K562 (cell line): Measurements from ENCODE around the gene TMPRSS11A. TPM values are rescaled to one million over a fixed set of nuclear protein-coding genes. Genes with fewer than 3 reads are reported as not detected.

Experiments used
- MEIS2 ChIP-seq: fragments of 450-650 bp; IDR thresholded peaks from 2 replicates; pipeline ENCODE4 v1.6.1; 2014; ENCODE audit warnings: mild to moderate bottlenecking; ENCODE audit not compliant: partially characterized antibody
- NR2F6 ChIP-seq: fragments of 450-650 bp; formaldehyde crosslinking; IDR thresholded peaks from 2 replicates; pipeline ENCODE4 v1.4.0; 2020; ENCODE audit warnings: mild to moderate bottlenecking
- POLR3G ChIP-seq: IDR thresholded peaks from 2 replicates; pipeline ENCODE4 v1.6.1; 2011; ENCODE audit not compliant: insufficient read length, insufficient replicate concordance; ENCODE audit errors: extremely low read depth
- REST ChIP-seq, 2 experiments: fragments of 450-650 bp; formaldehyde crosslinking in 1 of 2; IDR thresholded peaks; 2 replicates each; pipeline versions ENCODE4 v1.4.0 to v1.6.1; 2014 to 2020; ENCODE audit warnings: mild to moderate bottlenecking in 2 of 2, borderline replicate concordance in 1 of 2, low read depth in 1 of 2
- XRCC5 ChIP-seq: fragments of 200-400 bp; formaldehyde crosslinking; IDR thresholded peaks from 2 replicates; pipeline ENCODE4 v1.6.1; 2017; ENCODE audit warnings: low read depth, mild to moderate bottlenecking, low read length
- ZBTB2 ChIP-seq: fragments of 450-650 bp; IDR thresholded peaks from 2 replicates; pipeline ENCODE4 v1.6.1; 2016; ENCODE audit warnings: antibody characterized with exemption
- ZBTB8A ChIP-seq: fragments of 450-650 bp; IDR thresholded peaks from 2 replicates; pipeline ENCODE4 v1.6.1; 2018; ENCODE audit warnings: mild to moderate bottlenecking, moderate library complexity; ENCODE audit not compliant: partially characterized antibody
- ZFP30 ChIP-seq: fragments of 250-450 bp; sonication (Bioruptor Pico); IDR thresholded peaks from 2 replicates; pipeline ENCODE4 v1.8.0; 2022; ENCODE audit warnings: moderate library complexity, mild to moderate bottlenecking, inconsistent platforms, borderline replicate concordance
- ZNF57 ChIP-seq: fragments of 450-650 bp; formaldehyde crosslinking; IDR thresholded peaks from 2 replicates; pipeline ENCODE4 v1.4.0; 2020; ENCODE audit warnings: mild to moderate bottlenecking, moderate library complexity
- ZSCAN29 ChIP-seq: fragments of 450-650 bp; IDR thresholded peaks from 2 replicates; pipeline ENCODE4 v1.6.1; 2017
- polyA plus RNA-seq, 8 experiments: library from polyadenylated mRNA; depleted of rRNA in 4 of 8; stranded (reverse) in 5 of 8; unstranded in 3 of 8; fragments of >200 nt; fragmentation: Nextera tagmentation in 2 of 8; fragmentation: Illumina TruSeq in 1 of 8; extraction: Ambion mirVana in 2 of 8; extraction: Trizol in 1 of 8; gene quantifications; 2 replicates each; pipeline versions ENCODE4 v1.2.1 to v1.2.3, GENCODE V29; 2011 to 2014; ENCODE audit warnings: inconsistent platforms in 1 of 8, missing spikeins in 1 of 8
- total RNA-seq, 7 experiments: library from RNA; depleted of rRNA in 6 of 7; stranded (reverse); fragments of >200 nt in 6 of 7; fragmentation: Illumina TruSeq in 2 of 7; extraction: Trizol in 2 of 7; gene quantifications; 2 replicates each; pipeline versions ENCODE4 v1.2.1 to v1.2.3, GENCODE V29; 2011 to 2021; ENCODE audit warnings: low replicate concordance in 1 of 7
- TF ChIP-seq, protein P1 (sequence below), 3 experiments: IDR thresholded peaks in 2 of 3; conservative IDR thresholded peaks in 1 of 3; 2 replicates each; pipeline ENCODE4 v1.5.1; 2011 to 2012; ENCODE audit warnings: low read length in 3 of 3, mild to moderate bottlenecking in 3 of 3, control low read depth in 2 of 3, improper control_type of control experiment in 1 of 3, inconsistent platforms in 1 of 3, low read depth in 1 of 3, mixed read lengths in 1 of 3, moderate library complexity in 1 of 3; ENCODE audit not compliant: insufficient read depth in 2 of 3
- TF ChIP-seq, protein P2 (sequence below): sonication (generic); IDR thresholded peaks from 2 replicates; pipeline ENCODE4 v1.6.1; 2016
- TF ChIP-seq, protein P3 (sequence below): fragments of 450-650 bp; IDR thresholded peaks from 2 replicates; pipeline ENCODE4 v1.6.1; 2018; ENCODE audit warnings: mild to moderate bottlenecking, low read depth; ENCODE audit not compliant: partially characterized antibody

Gene TMPRSS11A
- total and polyA plus RNA-seq, 9 of the 15 experiments (the other 6 are each of a cell fraction or from before 2014, with no cell fraction given): not detected

DNA sequence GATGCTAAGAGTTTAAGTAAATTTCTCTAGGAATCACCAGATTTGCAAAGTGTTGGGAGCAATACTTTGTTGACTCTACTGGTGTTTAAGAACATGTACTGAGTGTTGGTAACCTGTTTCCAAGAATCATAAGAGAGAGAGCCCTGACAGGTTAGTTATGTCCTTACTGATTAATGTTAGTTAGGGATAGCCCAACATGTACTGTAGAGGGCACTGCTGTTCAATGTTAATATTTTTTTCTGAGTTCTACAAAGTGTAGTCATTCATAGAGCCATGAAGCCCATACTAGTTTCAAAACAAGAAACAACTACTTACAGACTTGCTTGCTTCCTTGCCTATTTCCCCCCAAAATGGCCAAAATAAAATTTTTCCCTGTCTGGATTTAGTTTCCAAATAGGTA is 91.4 kb downstream of the TMPRSS11A start (continued):
- TF ChIP-seq REST (IDR thresholded peaks at IDR 0.05; ENCODE audit: borderline replicate concordance): peak; percentile 11; the same call in 1 of the 2 replicates
- no peak for TF ChIP-seq REST (CRISPR knock-in tag; IDR thresholded peaks at IDR 0.05; ENCODE audit: low read depth)
- no peak for TF ChIP-seq POLR3G
- TF ChIP-seq MEIS2: peak; percentile 48
- TF ChIP-seq, protein P1, sequence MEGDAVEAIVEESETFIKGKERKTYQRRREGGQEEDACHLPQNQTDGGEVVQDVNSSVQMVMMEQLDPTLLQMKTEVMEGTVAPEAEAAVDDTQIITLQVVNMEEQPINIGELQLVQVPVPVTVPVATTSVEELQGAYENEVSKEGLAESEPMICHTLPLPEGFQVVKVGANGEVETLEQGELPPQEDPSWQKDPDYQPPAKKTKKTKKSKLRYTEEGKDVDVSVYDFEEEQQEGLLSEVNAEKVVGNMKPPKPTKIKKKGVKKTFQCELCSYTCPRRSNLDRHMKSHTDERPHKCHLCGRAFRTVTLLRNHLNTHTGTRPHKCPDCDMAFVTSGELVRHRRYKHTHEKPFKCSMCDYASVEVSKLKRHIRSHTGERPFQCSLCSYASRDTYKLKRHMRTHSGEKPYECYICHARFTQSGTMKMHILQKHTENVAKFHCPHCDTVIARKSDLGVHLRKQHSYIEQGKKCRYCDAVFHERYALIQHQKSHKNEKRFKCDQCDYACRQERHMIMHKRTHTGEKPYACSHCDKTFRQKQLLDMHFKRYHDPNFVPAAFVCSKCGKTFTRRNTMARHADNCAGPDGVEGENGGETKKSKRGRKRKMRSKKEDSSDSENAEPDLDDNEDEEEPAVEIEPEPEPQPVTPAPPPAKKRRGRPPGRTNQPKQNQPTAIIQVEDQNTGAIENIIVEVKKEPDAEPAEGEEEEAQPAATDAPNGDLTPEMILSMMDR (IDR thresholded peaks at IDR 0.05 in 2 of 3, conservative IDR thresholded peaks at IDR 0.05 in 1 of 3; ENCODE audit: insufficient read depth in 2 of 3, low read depth in 1 of 3, low read length in 3 of 3): peak; percentile 16 to 60 (median 43); a peak in 4 of 6 replicates
- no peak for TF ChIP-seq ZSCAN29
- no peak for TF ChIP-seq ZNF57 (CRISPR knock-in tag)
- no peak for TF ChIP-seq NR2F6 (CRISPR knock-in tag)
- TF ChIP-seq, protein P2, sequence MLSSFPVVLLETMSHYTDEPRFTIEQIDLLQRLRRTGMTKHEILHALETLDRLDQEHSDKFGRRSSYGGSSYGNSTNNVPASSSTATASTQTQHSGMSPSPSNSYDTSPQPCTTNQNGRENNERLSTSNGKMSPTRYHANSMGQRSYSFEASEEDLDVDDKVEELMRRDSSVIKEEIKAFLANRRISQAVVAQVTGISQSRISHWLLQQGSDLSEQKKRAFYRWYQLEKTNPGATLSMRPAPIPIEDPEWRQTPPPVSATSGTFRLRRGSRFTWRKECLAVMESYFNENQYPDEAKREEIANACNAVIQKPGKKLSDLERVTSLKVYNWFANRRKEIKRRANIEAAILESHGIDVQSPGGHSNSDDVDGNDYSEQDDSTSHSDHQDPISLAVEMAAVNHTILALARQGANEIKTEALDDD: peak; percentile 64
- TF ChIP-seq ZFP30: no peak
- TF ChIP-seq XRCC5: no peak
- TF ChIP-seq, protein P3, sequence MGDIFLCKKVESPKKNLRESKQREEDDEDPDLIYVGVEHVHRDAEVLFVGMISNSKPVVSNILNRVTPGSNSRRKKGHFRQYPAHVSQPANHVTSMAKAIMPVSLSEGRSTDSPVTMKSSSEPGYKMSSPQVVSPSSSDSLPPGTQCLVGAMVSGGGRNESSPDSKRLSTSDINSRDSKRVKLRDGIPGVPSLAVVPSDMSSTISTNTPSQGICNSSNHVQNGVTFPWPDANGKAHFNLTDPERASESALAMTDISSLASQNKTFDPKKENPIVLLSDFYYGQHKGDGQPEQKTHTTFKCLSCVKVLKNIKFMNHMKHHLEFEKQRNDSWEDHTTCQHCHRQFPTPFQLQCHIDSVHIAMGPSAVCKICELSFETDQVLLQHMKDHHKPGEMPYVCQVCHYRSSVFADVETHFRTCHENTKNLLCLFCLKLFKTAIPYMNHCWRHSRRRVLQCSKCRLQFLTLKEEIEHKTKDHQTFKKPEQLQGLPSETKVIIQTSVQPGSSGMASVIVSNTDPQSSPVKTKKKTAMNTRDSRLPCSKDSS: no peak
- TF ChIP-seq ZBTB2: no peak
- no peak for TF ChIP-seq ZBTB8A
